Germinal center (tissue), 1 donor: ENCODE measurements around the gene ADI1.
"Not testable (repeated sequence)": the region's sequence is repeated elsewhere in the genome, so short reads cannot be mapped to it uniquely, and the experiment has no call there.

ENCODE experiments used
- DNase-seq: peaks from one replicate; pipeline ENCODE4 v3.0.0; 2012; ENCODE audit warnings: mixed read lengths, low spot score

The ADI1 gene

GRCh38 chr2:3462493-3463104, 56.7 kb downstream of the ADI1 start:
- peak; percentile 29 for DNase-seq

GRCh38 chr2:3461801-3462492, 57.4 kb downstream of the ADI1 start:
- peak; percentile 76 for DNase-seq

- no peak for DNase-seq
These were observed 58.2 kb downstream of the ADI1 start for GRCh38 chr2:3460831-3461800.

- no peak for DNase-seq
These were observed 59.2 kb downstream of the ADI1 start for GRCh38 chr2:3460156-3460555.

- no peak for DNase-seq
These were observed 59.9 kb downstream of the ADI1 start for GRCh38 chr2:3459185-3460015.

- no peak for DNase-seq
These were observed 60.7 kb downstream of the ADI1 start for GRCh38 chr2:3458396-3459184.

- no peak for DNase-seq
These were observed 61.6 kb downstream of the ADI1 start for GRCh38 chr2:3457524-3458395.

GRCh38 chr2:3456125-3456524, 63.2 kb downstream of the ADI1 start:
- DNase-seq = no peak

- DNase-seq = no peak
These were observed 64.5 kb downstream of the ADI1 start for GRCh38 chr2:3454802-3455201.

GRCh38 chr2:3454005-3454404, 65.3 kb downstream of the ADI1 start:
- DNase-seq = not testable (repeated sequence)

- DNase-seq = no peak
These were observed 65.9 kb downstream of the ADI1 start for GRCh38 chr2:3453190-3453999.

- DNase-seq = no peak
These were observed 67.2 kb downstream of the ADI1 start for GRCh38 chr2:3451926-3452671.

GRCh38 chr2:3451169-3451568, 68.2 kb downstream of the ADI1 start:
- DNase-seq = no peak

GRCh38 chr2:3450385-3451010, 68.8 kb downstream of the ADI1 start:
- no peak for DNase-seq

- DNase-seq = no peak
These were observed 69.4 kb downstream of the ADI1 start for GRCh38 chr2:3449936-3450335.

GRCh38 chr2:3449086-3449485, 70.2 kb downstream of the ADI1 start:
- DNase-seq = no peak

- DNase-seq = not testable (repeated sequence)
These were observed 70.9 kb downstream of the ADI1 start for GRCh38 chr2:3448441-3448911.
